MM.1S (cell line): ENCODE data around the gene IGF2.

Experiments used
- DNase-seq: peaks from one replicate; pipeline ENCODE4 v3.0.0-alpha.2; 2015
- H2AFZ ChIP-seq: fragments of 300-600 bp; sonication (generic); 2 replicates; pipeline ENCODE4 v1.6.0; 2016; ENCODE audit warnings: antibody characterized with exemption, low read length
- H3F3A ChIP-seq: fragments of 300-600 bp; sonication (generic); 2 replicates; pipeline ENCODE4 v1.6.1; 2016; ENCODE audit warnings: mild to moderate bottlenecking, antibody characterized with exemption, low read length, moderate library complexity, mixed read lengths; ENCODE audit not compliant: insufficient read depth
- H3K27ac ChIP-seq: fragments of 300-600 bp; sonication (generic); 2 replicates; pipeline ENCODE4 v1.5.1; 2016; ENCODE audit warnings: mild to moderate bottlenecking, low read length
- H3K27me3 ChIP-seq: fragments of 300-600 bp; sonication (generic); replicated peaks from 2 replicates; pipeline ENCODE4 v1.6.0; 2016; ENCODE audit warnings: low read length; ENCODE audit not compliant: insufficient read depth
- H3K36me3 ChIP-seq: fragments of 300-600 bp; sonication (generic); replicated peaks from 2 replicates; pipeline ENCODE4 v1.6.1; 2016; ENCODE audit warnings: mild to moderate bottlenecking, low read length, mixed read lengths; ENCODE audit not compliant: insufficient read depth
- H3K4me1 ChIP-seq: fragments of 300-600 bp; sonication (generic); 2 replicates; pipeline ENCODE4 v1.6.1; 2016; ENCODE audit warnings: low read length, mixed read lengths
- H3K4me2 ChIP-seq: fragments of 300-600 bp; sonication (generic); 2 replicates; pipeline ENCODE4 v1.6.0; 2016; ENCODE audit warnings: low read depth, low read length
- H3K4me3 ChIP-seq: fragments of 300-600 bp; sonication (generic); 2 replicates; pipeline ENCODE4 v1.5.1; 2016; ENCODE audit warnings: low read length, mixed read lengths
- H3K79me2 ChIP-seq: fragments of 300-600 bp; sonication (generic); 2 replicates; pipeline ENCODE4 v1.6.1; 2016; ENCODE audit warnings: mixed run types, low read length, mixed read lengths
- H3K9ac ChIP-seq: fragments of 300-600 bp; sonication (generic); 2 replicates; pipeline ENCODE4 v1.6.1; 2016; ENCODE audit warnings: low read length, mixed read lengths
- H3K9me2 ChIP-seq: fragments of 300-600 bp; sonication (generic); replicated peaks from 2 replicates; pipeline ENCODE4 v1.6.1; 2016; ENCODE audit warnings: mild to moderate bottlenecking, low read length, mixed read lengths; ENCODE audit not compliant: insufficient read depth
- H3K9me3 ChIP-seq: fragments of 300-600 bp; sonication (generic); replicated peaks from 2 replicates; pipeline ENCODE4 v1.6.1; 2016; ENCODE audit warnings: mild to moderate bottlenecking, low read length, mixed read lengths; ENCODE audit not compliant: insufficient read depth
- H4K20me1 ChIP-seq: fragments of 300-600 bp; sonication (generic); 2 replicates; pipeline ENCODE4 v1.6.1; 2016; ENCODE audit warnings: mild to moderate bottlenecking, low read length, moderate library complexity, mixed read lengths; ENCODE audit not compliant: insufficient read depth
- EZH2 ChIP-seq: fragments of 300-600 bp; sonication (generic); optimal IDR thresholded peaks from 2 replicates; pipeline ENCODE3; 2017; ENCODE audit warnings: low read depth, mild to moderate bottlenecking, antibody characterized with exemption, low read length, mixed read lengths
- EZH2phosphoT487 ChIP-seq: fragments of 300-600 bp; sonication (generic); IDR thresholded peaks from 2 replicates; pipeline ENCODE4 v1.6.1; 2018; ENCODE audit warnings: antibody characterized with exemption, low read length
- TF ChIP-seq, protein P1 (sequence below): fragments of 300-600 bp; sonication (generic); IDR thresholded peaks from 2 replicates; pipeline ENCODE4 v1.5.1; 2016; ENCODE audit warnings: antibody characterized with exemption, low read length, mixed read lengths

The IGF2 gene

GRCh38 chr11:2095198-2095520 lies 44.0 kb downstream of the IGF2 start:
- Histone ChIP-seq H3K79me2 (no peaks in the 10 kb centered on the region), H3K9ac (no peak overlapping the region), H3K4me2 (no peak overlapping the region), H3K9me2 (no peaks in the 10 kb centered on the region), H3K4me3 (no peak overlapping the region), H3K27ac (no peak overlapping the region), H2AFZ (no peak overlapping the region), H4K20me1 (no peaks in the 10 kb centered on the region), H3K36me3 (no peaks in the 10 kb centered on the region), H3K9me3 (no peaks in the 10 kb centered on the region), H3F3A (no peaks in the 10 kb centered on the region), H3K4me1 (no peaks in the 10 kb centered on the region), H3K27me3 (peaks cover 97% of the 10 kb centered on the region)
- no peak for DNase-seq
- TF ChIP-seq, protein P1, sequence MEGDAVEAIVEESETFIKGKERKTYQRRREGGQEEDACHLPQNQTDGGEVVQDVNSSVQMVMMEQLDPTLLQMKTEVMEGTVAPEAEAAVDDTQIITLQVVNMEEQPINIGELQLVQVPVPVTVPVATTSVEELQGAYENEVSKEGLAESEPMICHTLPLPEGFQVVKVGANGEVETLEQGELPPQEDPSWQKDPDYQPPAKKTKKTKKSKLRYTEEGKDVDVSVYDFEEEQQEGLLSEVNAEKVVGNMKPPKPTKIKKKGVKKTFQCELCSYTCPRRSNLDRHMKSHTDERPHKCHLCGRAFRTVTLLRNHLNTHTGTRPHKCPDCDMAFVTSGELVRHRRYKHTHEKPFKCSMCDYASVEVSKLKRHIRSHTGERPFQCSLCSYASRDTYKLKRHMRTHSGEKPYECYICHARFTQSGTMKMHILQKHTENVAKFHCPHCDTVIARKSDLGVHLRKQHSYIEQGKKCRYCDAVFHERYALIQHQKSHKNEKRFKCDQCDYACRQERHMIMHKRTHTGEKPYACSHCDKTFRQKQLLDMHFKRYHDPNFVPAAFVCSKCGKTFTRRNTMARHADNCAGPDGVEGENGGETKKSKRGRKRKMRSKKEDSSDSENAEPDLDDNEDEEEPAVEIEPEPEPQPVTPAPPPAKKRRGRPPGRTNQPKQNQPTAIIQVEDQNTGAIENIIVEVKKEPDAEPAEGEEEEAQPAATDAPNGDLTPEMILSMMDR: no peak
- TF ChIP-seq EZH2phosphoT487 (no peak), EZH2 (no peak)

- Histone ChIP-seq H3K4me1 (no peaks in the 10 kb centered on the region), H4K20me1 (no peaks in the 10 kb centered on the region), H3K36me3 (no peaks in the 10 kb centered on the region), H3K9ac (no peak overlapping the region), H3K4me2 (no peak overlapping the region), H3K4me3 (no peak overlapping the region), H2AFZ (no peak overlapping the region), H3K9me3 (no peaks in the 10 kb centered on the region), H3K27me3 (peaks cover 97% of the 10 kb centered on the region), H3F3A (no peaks in the 10 kb centered on the region), H3K79me2 (no peaks in the 10 kb centered on the region), H3K9me2 (no peaks in the 10 kb centered on the region), H3K27ac (no peak overlapping the region)
- TF ChIP-seq, protein P1: no peak
- TF ChIP-seq EZH2phosphoT487 (no peak), EZH2 (no peak)
- no peak for DNase-seq
Observed at GRCh38 chr11:2094354-2095197, 44.6 kb downstream of the IGF2 start.

DNA sequence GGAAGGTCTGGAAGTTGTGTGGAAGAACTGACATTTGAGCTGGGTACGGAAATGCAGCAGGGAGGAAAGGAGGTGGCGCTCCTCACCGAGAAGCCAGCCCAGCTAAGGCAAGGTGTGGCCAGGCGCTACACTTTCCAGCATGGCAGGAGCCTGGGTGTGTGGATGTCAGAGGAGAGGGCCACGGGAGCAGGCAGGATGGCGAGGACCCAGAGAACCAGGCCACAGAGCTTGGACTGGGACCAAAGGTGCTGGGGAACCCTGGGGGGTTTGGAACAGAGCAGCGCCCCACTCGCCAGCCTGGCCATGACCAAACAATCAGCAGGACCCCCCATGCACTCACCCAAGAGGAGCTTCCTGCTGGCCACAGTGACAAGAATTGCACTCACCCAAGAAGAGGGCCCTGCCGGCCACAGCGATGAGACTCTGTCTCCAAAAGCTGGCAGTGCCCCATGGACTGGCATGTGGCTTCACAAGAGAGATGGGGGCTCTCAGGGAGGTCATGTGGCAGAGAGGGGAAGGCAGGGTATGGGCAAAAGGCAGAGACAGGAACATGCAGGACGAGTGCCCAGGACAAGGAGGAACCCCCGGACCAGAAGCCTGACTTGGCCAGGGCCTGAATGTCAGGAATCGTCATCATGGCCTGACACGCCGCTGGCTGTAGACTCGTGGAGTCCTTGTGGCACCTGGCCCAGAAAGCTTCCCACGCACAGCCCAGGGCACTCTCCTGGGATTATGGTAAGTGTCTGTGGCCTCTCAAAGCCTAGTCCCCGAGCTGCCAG lies 45.4 kb downstream of the IGF2 start:
- H3K36me3 ChIP-seq: no peaks in the 10 kb centered on the region
- no peaks in the 10 kb centered on the region for H3K4me1 ChIP-seq
- H4K20me1 ChIP-seq: no peaks in the 10 kb centered on the region
- no peak for TF ChIP-seq EZH2
- no peak for TF ChIP-seq EZH2phosphoT487
- TF ChIP-seq, protein P1: no peak
- DNase-seq: no peak
- peaks cover 97% of the 10 kb centered on the region for H3K27me3 ChIP-seq
- H3F3A ChIP-seq: no peaks in the 10 kb centered on the region
- no peaks in the 10 kb centered on the region for H3K79me2 ChIP-seq
- no peak overlapping the region for H3K4me2 ChIP-seq
- H3K4me3 ChIP-seq: no peak overlapping the region
- no peak overlapping the region for H2AFZ ChIP-seq
- no peaks in the 10 kb centered on the region for H3K9me3 ChIP-seq
- H3K9ac ChIP-seq: no peak overlapping the region
- H3K9me2 ChIP-seq: no peaks in the 10 kb centered on the region
- no peak overlapping the region for H3K27ac ChIP-seq
